HepG2 (cell line): ENCODE data around the gene ABHD11. TPM values are rescaled to one million over a fixed set of nuclear protein-coding genes. Genes with fewer than 3 reads are reported as not detected.
A peak's percentile ranks its signal among the peaks of the same experiment; 100 is the strongest.

ENCODE experiments used
- CREB3 ChIP-seq: sonication (generic); formaldehyde crosslinking; IDR thresholded peaks from 2 replicates; pipeline ENCODE4 v1.5.0; 2020; ENCODE audit warnings: missing genetic modification reagents
- FOXO1 ChIP-seq: sonication (generic); formaldehyde crosslinking; IDR thresholded peaks from 2 replicates; pipeline ENCODE4 v1.4.0; 2020; ENCODE audit warnings: missing genetic modification reagents
- IRX3 ChIP-seq: sonication (generic); formaldehyde crosslinking; IDR thresholded peaks from 2 replicates; pipeline ENCODE4 v1.8.1; 2023; ENCODE audit warnings: mild to moderate bottlenecking, low read depth, missing genetic modification reagents, borderline replicate concordance
- KAT2B ChIP-seq: fragments of 150-350 bp; IDR thresholded peaks from 2 replicates; pipeline ENCODE4 v1.6.1; 2014; ENCODE audit warnings: low read depth, low read length, borderline replicate concordance
- KDM1A ChIP-seq: IDR thresholded peaks from 2 replicates; pipeline ENCODE4 v1.6.1; 2016; ENCODE audit warnings: missing compliant biosample characterization
- SRSF9 ChIP-seq: fragments of 200-400 bp; formaldehyde crosslinking; IDR thresholded peaks from 2 replicates; pipeline ENCODE4 v1.6.1; 2018; ENCODE audit warnings: borderline replicate concordance, mild to moderate bottlenecking, low read depth, low read length; ENCODE audit not compliant: insufficient read depth, poor library complexity, severe bottlenecking
- ZNF234 ChIP-seq: sonication (generic); formaldehyde crosslinking; conservative IDR thresholded peaks from 2 replicates; pipeline ENCODE4 v1.5.1; 2020; ENCODE audit warnings: mild to moderate bottlenecking, missing genetic modification reagents
- ZNF564 ChIP-seq: sonication (generic); formaldehyde crosslinking; IDR thresholded peaks from 2 replicates; pipeline ENCODE4 v1.8.1; 2023; ENCODE audit warnings: mild to moderate bottlenecking, missing genetic modification reagents
- ZNF83 ChIP-seq: sonication (generic); formaldehyde crosslinking; IDR thresholded peaks from 2 replicates; pipeline ENCODE4 v1.4.0; 2020; ENCODE audit warnings: missing genetic modification reagents, mild to moderate bottlenecking, borderline replicate concordance
- polyA plus RNA-seq, 8 experiments: library from polyadenylated mRNA; depleted of rRNA in 3 of 8; stranded (reverse) in 7 of 8; unstranded in 1 of 8; fragments of >200 nt; fragmentation: Illumina TruSeq in 4 of 8; extraction: Trizol in 4 of 8; gene quantifications; 2 replicates each; pipeline versions ENCODE4 v1.2.1 to v1.2.3, GENCODE V29; 2011 to 2016; ENCODE audit warnings: low read depth in 4 of 8, missing spikeins in 1 of 8, mixed read lengths in 1 of 8; ENCODE audit not compliant: insufficient read depth in 1 of 8
- total RNA-seq, 5 experiments: library from RNA; depleted of rRNA; stranded (reverse); fragments of >200 nt; fragmentation: Illumina TruSeq; extraction: Trizol; gene quantifications; 2 replicates each; pipeline ENCODE4 v1.2.3, GENCODE V29; 2016; ENCODE audit warnings: low read depth in 1 of 5
- TF ChIP-seq, protein P1 (sequence below), 2 experiments: sonication (generic) in 1 of 2; formaldehyde crosslinking in 1 of 2; IDR thresholded peaks; 2 replicates each; pipeline versions ENCODE4 v1.6.1 to v1.9.0; 2014 to 2022; ENCODE audit warnings: antibody characterized with exemption in 1 of 2, borderline replicate concordance in 1 of 2, inconsistent platforms in 1 of 2, low read depth in 1 of 2, missing genetic modification reagents in 1 of 2
- TF ChIP-seq, protein P2 (sequence below): sonication (generic); formaldehyde crosslinking; conservative IDR thresholded peaks from 2 replicates; pipeline ENCODE4 v1.4.0; 2020; ENCODE audit warnings: missing genetic modification reagents
- TF ChIP-seq, protein P3 (sequence below): sonication (generic); formaldehyde crosslinking; IDR thresholded peaks from 2 replicates; pipeline ENCODE4 v1.8.1; 2022; ENCODE audit warnings: low read depth, mild to moderate bottlenecking, missing genetic modification reagents
- TF ChIP-seq, protein P4 (sequence below), 2 experiments: IDR thresholded peaks; 2 replicates each; pipeline ENCODE4 v1.6.1; 2011 to 2012; ENCODE audit warnings: low read length in 2 of 2, borderline replicate concordance in 1 of 2, low read depth in 1 of 2, mild to moderate bottlenecking in 1 of 2, moderate library complexity in 1 of 2

The ABHD11 gene
- total and polyA plus RNA-seq, 2 of the 13 experiments (the other 11 are each of a cell fraction or from before 2014, with no cell fraction given), result 7.0 to 8.1 TPM

DNA sequence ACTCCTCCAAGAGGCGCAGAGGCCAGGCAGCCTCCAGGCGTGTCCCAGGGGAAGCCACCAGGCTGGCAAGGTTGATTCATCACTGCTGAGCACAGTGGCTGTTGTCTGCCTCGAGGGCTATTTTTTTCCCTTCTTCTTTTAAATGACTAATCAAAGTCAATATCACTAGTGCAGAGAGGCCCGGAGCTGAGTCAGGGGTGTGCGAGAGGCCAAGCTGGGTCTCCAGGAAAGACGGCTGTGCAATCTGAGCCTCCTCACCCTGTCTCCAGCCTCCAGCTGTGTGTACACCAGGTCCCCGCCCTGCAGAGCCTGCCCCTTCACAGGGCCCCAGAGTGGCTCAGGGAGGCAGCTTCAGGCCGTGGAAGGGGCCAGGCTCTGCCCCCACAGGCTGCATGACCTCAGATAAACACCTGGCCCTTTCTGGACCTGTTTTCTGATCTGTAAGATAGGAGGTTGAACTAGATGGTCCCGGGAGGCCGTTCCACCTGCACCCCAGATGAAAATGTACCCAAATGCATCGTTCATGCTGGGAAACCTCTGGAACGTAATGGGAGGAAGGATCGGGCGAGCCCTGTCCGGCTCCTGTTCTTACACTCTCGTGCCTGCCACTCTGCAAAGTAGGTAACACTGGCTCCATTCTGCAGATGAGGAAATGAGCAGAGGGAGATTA lies 22.8 kb downstream of the ABHD11 start (continued):
- TF ChIP-seq, protein P1, sequence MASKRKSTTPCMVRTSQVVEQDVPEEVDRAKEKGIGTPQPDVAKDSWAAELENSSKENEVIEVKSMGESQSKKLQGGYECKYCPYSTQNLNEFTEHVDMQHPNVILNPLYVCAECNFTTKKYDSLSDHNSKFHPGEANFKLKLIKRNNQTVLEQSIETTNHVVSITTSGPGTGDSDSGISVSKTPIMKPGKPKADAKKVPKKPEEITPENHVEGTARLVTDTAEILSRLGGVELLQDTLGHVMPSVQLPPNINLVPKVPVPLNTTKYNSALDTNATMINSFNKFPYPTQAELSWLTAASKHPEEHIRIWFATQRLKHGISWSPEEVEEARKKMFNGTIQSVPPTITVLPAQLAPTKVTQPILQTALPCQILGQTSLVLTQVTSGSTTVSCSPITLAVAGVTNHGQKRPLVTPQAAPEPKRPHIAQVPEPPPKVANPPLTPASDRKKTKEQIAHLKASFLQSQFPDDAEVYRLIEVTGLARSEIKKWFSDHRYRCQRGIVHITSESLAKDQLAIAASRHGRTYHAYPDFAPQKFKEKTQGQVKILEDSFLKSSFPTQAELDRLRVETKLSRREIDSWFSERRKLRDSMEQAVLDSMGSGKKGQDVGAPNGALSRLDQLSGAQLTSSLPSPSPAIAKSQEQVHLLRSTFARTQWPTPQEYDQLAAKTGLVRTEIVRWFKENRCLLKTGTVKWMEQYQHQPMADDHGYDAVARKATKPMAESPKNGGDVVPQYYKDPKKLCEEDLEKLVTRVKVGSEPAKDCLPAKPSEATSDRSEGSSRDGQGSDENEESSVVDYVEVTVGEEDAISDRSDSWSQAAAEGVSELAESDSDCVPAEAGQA (IDR thresholded peaks at IDR 0.05; ENCODE audit: low read depth), result peak; percentile 59; the same call in 1 of the 2 replicates
- TF ChIP-seq, protein P1 (CRISPR knock-in tag; IDR thresholded peaks at IDR 0.05; ENCODE audit: borderline replicate concordance), result no peak
- no peak for TF ChIP-seq ZNF234 (CRISPR knock-in tag)
- TF ChIP-seq, protein P2, sequence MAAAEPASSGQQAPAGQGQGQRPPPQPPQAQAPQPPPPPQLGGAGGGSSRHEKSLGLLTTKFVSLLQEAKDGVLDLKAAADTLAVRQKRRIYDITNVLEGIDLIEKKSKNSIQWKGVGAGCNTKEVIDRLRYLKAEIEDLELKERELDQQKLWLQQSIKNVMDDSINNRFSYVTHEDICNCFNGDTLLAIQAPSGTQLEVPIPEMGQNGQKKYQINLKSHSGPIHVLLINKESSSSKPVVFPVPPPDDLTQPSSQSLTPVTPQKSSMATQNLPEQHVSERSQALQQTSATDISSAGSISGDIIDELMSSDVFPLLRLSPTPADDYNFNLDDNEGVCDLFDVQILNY (CRISPR knock-in tag), result no peak
- no peak for TF ChIP-seq KAT2B
- TF ChIP-seq, protein P3, sequence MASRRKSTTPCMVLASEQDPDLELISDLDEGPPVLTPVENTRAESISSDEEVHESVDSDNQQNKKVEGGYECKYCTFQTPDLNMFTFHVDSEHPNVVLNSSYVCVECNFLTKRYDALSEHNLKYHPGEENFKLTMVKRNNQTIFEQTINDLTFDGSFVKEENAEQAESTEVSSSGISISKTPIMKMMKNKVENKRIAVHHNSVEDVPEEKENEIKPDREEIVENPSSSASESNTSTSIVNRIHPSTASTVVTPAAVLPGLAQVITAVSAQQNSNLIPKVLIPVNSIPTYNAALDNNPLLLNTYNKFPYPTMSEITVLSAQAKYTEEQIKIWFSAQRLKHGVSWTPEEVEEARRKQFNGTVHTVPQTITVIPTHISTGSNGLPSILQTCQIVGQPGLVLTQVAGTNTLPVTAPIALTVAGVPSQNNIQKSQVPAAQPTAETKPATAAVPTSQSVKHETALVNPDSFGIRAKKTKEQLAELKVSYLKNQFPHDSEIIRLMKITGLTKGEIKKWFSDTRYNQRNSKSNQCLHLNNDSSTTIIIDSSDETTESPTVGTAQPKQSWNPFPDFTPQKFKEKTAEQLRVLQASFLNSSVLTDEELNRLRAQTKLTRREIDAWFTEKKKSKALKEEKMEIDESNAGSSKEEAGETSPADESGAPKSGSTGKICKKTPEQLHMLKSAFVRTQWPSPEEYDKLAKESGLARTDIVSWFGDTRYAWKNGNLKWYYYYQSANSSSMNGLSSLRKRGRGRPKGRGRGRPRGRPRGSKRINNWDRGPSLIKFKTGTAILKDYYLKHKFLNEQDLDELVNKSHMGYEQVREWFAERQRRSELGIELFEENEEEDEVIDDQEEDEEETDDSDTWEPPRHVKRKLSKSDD, result no peak
- TF ChIP-seq ZNF83 (CRISPR knock-in tag), result no peak
- no peak; the same call in 1 of the 2 replicates for TF ChIP-seq KDM1A (CRISPR knock-in tag)
- TF ChIP-seq, protein P4, sequence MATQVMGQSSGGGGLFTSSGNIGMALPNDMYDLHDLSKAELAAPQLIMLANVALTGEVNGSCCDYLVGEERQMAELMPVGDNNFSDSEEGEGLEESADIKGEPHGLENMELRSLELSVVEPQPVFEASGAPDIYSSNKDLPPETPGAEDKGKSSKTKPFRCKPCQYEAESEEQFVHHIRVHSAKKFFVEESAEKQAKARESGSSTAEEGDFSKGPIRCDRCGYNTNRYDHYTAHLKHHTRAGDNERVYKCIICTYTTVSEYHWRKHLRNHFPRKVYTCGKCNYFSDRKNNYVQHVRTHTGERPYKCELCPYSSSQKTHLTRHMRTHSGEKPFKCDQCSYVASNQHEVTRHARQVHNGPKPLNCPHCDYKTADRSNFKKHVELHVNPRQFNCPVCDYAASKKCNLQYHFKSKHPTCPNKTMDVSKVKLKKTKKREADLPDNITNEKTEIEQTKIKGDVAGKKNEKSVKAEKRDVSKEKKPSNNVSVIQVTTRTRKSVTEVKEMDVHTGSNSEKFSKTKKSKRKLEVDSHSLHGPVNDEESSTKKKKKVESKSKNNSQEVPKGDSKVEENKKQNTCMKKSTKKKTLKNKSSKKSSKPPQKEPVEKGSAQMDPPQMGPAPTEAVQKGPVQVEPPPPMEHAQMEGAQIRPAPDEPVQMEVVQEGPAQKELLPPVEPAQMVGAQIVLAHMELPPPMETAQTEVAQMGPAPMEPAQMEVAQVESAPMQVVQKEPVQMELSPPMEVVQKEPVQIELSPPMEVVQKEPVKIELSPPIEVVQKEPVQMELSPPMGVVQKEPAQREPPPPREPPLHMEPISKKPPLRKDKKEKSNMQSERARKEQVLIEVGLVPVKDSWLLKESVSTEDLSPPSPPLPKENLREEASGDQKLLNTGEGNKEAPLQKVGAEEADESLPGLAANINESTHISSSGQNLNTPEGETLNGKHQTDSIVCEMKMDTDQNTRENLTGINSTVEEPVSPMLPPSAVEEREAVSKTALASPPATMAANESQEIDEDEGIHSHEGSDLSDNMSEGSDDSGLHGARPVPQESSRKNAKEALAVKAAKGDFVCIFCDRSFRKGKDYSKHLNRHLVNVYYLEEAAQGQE (IDR thresholded peaks at IDR 0.05; ENCODE audit: borderline replicate concordance in 1 of 2, low read depth in 1 of 2, low read length in 2 of 2), result peak in 1 of 2 experiments; percentile 56; a peak in 1 of 4 replicates
- TF ChIP-seq FOXO1 (CRISPR knock-in tag), result peak; percentile 63; the same call in 1 of the 2 replicates
- TF ChIP-seq CREB3, result no peak
- no peak for TF ChIP-seq ZNF564 (CRISPR knock-in tag)
- TF ChIP-seq SRSF9, result no peak
- no peak for TF ChIP-seq IRX3 (CRISPR knock-in tag)
